Activated CD8-positive, alpha-beta memory T cell treated with anti-CD3 and anti-CD28 coated beads, Interleukin-2, amount 10 ng/mL, durations not matched to agents 7 days and 5 days (primary cell): ENCODE measurements around the gene TMEM229B. TPM values are rescaled to one million over a fixed set of nuclear protein-coding genes. Genes with fewer than 3 reads are reported as not detected.

ENCODE experiments used
- ATAC-seq: fragments of 150-1000 bp; cut with Tn5 transposase; one replicate; pipeline ENCODE4 v1.10.0; 2021; ENCODE audit warnings: moderate library complexity
- CTCF ChIA-PET: fragments of 350-600 bp; sonication (Branson Sonifier 250); formaldehyde crosslinking; loops from one replicate; lab custom pipeline; 2021; ENCODE audit warnings: antibody characterized with exemption; lab: Charles Lee
- DNase-seq: peaks from one replicate; pipeline ENCODE4 v3.0.0-alpha.2; 2020
- H3K27ac Mint-ChIP-seq: one replicate; pipeline ENCODE4 v1.8.0; 2021; ENCODE audit warnings: mild to moderate bottlenecking, mixed read lengths
- H3K27me3 Mint-ChIP-seq: one replicate; pipeline ENCODE4 v1.8.0; 2021; ENCODE audit warnings: mixed read lengths
- H3K36me3 Mint-ChIP-seq: one replicate; pipeline ENCODE4 v1.8.0; 2021; ENCODE audit warnings: mild to moderate bottlenecking, mixed read lengths
- H3K4me1 Mint-ChIP-seq: one replicate; pipeline ENCODE4 v1.8.0; 2021; ENCODE audit warnings: mixed read lengths
- H3K4me3 Mint-ChIP-seq: one replicate; pipeline ENCODE4 v1.8.0; 2021; ENCODE audit warnings: mild to moderate bottlenecking, moderate library complexity, mixed read lengths
- H3K9me3 Mint-ChIP-seq: one replicate; pipeline ENCODE4 v1.8.0; 2022; ENCODE audit warnings: low read depth, mixed read lengths
- total RNA-seq, 2 experiments: library from RNA; stranded (reverse); gene quantifications; one replicate each; pipeline ENCODE4 v1.2.3, GENCODE V29; 2021

TMEM229B gene
- total RNA-seq, 2 experiments from 2014 or later = 5.1 to 7.0 TPM

DNA sequence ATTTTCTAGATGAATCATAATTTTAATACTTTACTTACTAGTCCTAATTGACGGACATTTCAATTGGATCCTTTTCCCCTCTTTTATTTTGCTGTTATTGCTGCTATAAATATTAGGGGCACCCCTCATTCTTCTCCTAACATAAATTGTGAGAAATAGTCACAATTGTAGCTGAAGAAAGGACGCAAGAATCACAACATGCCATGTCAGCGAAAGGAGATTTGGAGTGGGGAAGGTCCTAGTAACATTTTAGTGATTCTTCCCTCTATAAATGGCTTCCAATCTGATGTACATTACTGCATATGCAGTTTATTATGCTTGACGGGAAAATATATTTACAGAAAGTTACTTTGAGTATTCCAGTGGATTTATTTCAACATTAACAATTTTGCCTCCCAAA, 36.9 kb upstream of the TMEM229B start:
- H3K4me1 Mint-ChIP-seq = no peaks in the 10 kb centered on the region
- no peaks in the 10 kb centered on the region for H3K9me3 Mint-ChIP-seq
- DNase-seq (no peak), ATAC-seq (no peak)
- H3K36me3 Mint-ChIP-seq = no peaks in the 10 kb centered on the region
- H3K27me3 Mint-ChIP-seq = peaks cover 71% of the 10 kb centered on the region
- H3K27ac Mint-ChIP-seq = no peak overlapping the region
- CTCF ChIA-PET = interaction anchor here (1.4 to 6.1 kb wide), 6 partner anchors 9 to 179 kb away, joined by 4 to 61 read pairs (median 16); no protein-coding TSS in a partner anchor
- H3K4me3 Mint-ChIP-seq = no peak overlapping the region

DNA sequence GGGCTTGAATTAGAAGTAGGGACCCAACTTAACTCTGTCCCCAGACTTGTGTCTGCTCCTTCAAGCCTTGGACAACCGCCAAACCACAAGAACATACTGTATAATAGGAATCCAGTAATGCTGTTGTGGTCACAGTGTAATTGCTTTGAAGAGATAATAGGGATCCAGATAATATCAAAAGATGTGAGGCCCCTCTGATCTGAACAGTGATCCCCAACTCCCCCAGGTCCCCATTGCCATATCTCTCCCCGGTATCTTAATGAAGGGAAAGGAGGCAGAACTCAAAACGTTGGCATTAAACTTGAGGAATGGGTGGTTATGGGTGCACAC, 36.1 kb upstream of the TMEM229B start:
- no peak for ATAC-seq
- H3K4me3 Mint-ChIP-seq = no peak overlapping the region
- no peak overlapping the region for H3K27ac Mint-ChIP-seq
- no peak for DNase-seq
- CTCF ChIA-PET = interaction anchor here (1.0 to 6.1 kb wide), 3 partner anchors 13 to 46 kb away, joined by 3 to 61 read pairs (median 4); no protein-coding TSS in a partner anchor
- H3K9me3 Mint-ChIP-seq = no peaks in the 10 kb centered on the region
- no peaks in the 10 kb centered on the region for H3K36me3 Mint-ChIP-seq
- H3K4me1 Mint-ChIP-seq = no peaks in the 10 kb centered on the region
- H3K27me3 Mint-ChIP-seq = peaks cover 72% of the 10 kb centered on the region

DNA sequence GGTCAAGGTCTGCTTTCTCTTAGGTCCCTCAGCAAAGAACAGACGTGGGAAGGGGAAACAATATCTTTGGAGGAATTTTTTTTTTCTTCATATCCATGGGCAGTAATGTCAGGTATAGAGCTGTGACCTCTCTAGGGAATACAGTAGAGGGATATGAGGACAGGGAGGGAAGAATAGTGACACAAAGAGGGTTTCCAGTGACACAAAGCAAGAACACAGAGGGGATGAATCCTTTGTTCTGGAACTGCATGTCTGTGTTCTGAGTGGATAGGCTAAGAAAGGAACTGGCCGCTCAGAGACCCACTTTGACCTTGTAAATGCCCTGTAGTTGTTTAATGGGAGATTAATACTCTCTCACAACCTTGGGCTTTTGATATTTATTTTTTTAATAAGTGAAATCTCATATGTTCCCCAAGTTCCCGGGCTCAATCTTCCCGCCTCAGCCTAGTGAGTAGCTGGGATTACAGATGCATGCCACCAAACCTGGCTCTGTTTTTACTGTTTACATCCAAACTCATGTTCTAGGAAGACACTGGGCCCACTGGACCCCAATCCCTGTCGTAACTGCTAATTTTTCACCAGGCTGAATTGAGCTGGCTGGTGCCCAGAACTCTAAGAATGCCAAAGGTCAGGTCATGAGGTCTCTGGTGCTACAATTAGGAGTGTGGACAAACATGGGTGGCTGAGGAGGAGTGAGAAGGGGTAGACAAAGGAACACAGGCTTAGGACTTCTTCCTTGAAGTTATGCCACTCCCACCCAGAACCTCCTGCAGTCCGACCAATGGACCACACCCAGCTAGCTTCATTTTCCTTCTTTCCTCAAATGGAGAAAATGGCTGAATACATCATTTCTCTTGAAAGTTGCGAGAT, 35.5 kb upstream of the TMEM229B start:
- Mint-ChIP-seq H3K9me3 (no peaks in the 10 kb centered on the region), H3K27ac (no peak overlapping the region), H3K4me1 (no peaks in the 10 kb centered on the region), H3K27me3 (peaks cover 71% of the 10 kb centered on the region), H3K4me3 (no peak overlapping the region), H3K36me3 (no peaks in the 10 kb centered on the region)
- CTCF ChIA-PET = interaction anchor here (1.0 to 6.1 kb wide), 3 partner anchors 12 to 47 kb away, joined by 3 to 61 read pairs (median 4); no protein-coding TSS in a partner anchor
- ATAC-seq (no peak), DNase-seq (no peak)

DNA sequence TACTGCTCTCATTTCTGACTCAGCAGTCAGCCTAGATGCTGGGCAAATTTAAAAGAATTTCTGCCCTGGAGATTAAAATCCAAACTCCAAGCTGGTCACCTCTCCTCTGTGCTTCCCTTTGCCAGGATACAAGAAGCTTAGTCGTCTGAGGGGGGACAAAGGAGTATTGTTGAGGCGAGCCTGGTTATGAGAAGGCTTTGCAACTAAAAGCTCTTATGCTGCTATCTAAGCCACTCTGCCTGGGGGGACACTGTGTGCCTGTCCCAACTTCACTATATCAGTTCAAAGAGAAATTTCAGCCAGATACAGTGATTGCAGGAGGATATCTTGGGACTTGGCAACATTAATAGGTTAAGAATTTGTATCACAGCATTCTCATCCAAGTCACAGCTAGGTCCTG, 33.7 kb upstream of the TMEM229B start:
- Mint-ChIP-seq H3K4me3 (no peak overlapping the region), H3K27ac (no peak overlapping the region), H3K36me3 (no peaks in the 10 kb centered on the region), H3K9me3 (no peaks in the 10 kb centered on the region), H3K27me3 (peaks cover 78% of the 10 kb centered on the region), H3K4me1 (no peaks in the 10 kb centered on the region)
- DNase-seq (no peak), ATAC-seq (no peak)
- CTCF ChIA-PET = no interaction called here

DNA sequence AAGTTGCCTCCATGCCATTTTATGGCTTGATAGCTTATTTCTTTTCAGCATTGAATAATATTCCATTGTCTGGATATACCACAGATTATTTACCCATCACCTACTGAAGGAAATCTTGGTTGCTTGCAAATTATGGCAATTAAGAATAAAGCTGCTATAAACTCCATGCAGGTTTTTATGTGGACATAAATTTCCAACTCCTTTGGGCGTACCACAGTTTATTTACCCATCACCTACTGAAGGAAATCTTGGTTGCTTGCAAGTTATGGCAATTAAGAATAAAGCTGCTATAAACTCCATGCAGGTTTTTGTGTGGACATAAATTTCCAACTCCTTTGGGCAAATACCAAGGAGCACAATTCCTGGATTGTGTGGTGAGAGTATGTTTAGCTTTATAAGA, 32.0 kb upstream of the TMEM229B start:
- Mint-ChIP-seq H3K27ac (no peak overlapping the region), H3K9me3 (no peaks in the 10 kb centered on the region), H3K4me1 (peaks cover 10% of the 10 kb centered on the region), H3K4me3 (no peak overlapping the region), H3K27me3 (peaks cover 83% of the 10 kb centered on the region), H3K36me3 (no peaks in the 10 kb centered on the region)
- CTCF ChIA-PET = interaction anchor here (1.5 kb wide), 1 partner anchor 93 kb away, joined by 7 read pairs; no protein-coding TSS in a partner anchor
- ATAC-seq (no peak), DNase-seq (no peak)

DNA sequence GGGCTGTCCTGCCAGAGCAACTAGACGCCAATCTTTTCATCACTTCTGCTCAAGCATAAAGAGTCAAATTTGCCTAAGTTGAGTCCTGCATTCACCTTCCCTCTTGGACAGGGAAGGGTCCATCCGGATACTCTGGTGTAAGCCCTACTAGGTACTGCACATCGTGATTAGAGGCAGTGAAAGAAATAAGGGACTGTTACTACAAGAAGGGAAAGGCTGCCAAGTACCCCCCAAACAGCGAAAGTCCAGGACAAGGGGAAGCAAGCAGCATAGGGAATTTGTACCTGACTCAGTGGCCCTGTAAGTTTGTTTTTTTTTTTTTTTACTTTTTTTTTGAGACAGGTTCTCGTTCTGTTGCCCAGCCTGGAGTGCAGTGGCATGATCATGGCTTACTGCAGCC, 30.9 kb upstream of the TMEM229B start:
- ATAC-seq (no peak), DNase-seq (no peak)
- peaks cover 12% of the 10 kb centered on the region for H3K4me1 Mint-ChIP-seq
- no peak overlapping the region for H3K27ac Mint-ChIP-seq
- H3K9me3 Mint-ChIP-seq = no peaks in the 10 kb centered on the region
- peaks cover 75% of the 10 kb centered on the region for H3K27me3 Mint-ChIP-seq
- CTCF ChIA-PET = interaction anchor here (0.8 to 1.5 kb wide), 2 partner anchors 38 to 92 kb away, joined by 3 to 7 read pairs; no protein-coding TSS in a partner anchor
- H3K36me3 Mint-ChIP-seq = no peaks in the 10 kb centered on the region
- H3K4me3 Mint-ChIP-seq = no peak overlapping the region

DNA sequence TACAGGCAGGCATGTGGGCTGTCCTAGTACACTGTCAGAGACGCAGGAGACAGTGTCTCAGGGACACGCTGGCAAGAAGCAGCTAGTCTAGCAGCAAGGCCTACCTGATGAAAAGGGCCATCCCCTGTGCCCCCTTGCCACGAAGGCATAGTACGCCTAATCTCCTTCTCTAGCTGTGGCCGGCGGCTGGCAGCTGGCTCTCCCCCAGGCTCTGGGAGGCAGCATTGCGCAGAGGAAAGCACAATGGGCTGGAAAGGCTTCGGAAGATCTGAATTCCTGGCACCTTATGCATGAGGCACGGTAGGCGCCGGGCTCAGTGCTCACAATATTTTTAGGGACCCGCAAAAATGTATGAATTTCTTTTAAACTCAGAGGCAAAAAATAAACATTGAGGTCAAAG, 28.6 kb upstream of the TMEM229B start:
- H3K4me3 Mint-ChIP-seq = no peak overlapping the region
- CTCF ChIA-PET = interaction anchor here (1.4 to 2.7 kb wide), 3 partner anchors 11 to 54 kb away, joined by 3 to 16 read pairs (median 4); no protein-coding TSS in a partner anchor
- no peak overlapping the region for H3K27ac Mint-ChIP-seq
- peaks cover 15% of the 10 kb centered on the region for H3K4me1 Mint-ChIP-seq
- H3K27me3 Mint-ChIP-seq = peaks cover 61% of the 10 kb centered on the region
- no peaks in the 10 kb centered on the region for H3K9me3 Mint-ChIP-seq
- DNase-seq = no peak
- H3K36me3 Mint-ChIP-seq = no peaks in the 10 kb centered on the region
- ATAC-seq = no peak

DNA sequence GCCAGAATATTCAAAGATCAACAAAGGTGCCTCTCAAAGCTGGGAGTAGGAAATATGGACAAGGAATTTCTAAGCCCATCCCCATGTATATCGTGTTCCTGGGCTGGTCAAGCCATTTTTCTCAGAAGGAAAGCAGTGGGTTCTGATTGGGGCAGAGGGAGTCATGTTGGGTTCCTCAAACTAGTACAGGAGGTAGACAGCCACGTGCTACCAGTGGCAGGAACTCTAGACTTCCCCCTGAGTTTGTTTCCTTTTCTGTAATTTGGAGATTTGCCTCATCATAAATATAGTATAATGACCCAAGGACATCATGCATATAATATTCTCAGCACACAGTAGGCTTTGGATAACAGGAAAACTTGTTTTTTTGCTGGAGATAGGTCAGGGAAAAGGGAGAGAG, 28.2 kb upstream of the TMEM229B start:
- DNase-seq = no peak
- H3K27me3 Mint-ChIP-seq = peaks cover 63% of the 10 kb centered on the region
- CTCF ChIA-PET = interaction anchor here (1.5 to 2.7 kb wide), 2 partner anchors 11 to 55 kb away, joined by 4 to 16 read pairs; no protein-coding TSS in a partner anchor
- no peaks in the 10 kb centered on the region for H3K9me3 Mint-ChIP-seq
- H3K4me1 Mint-ChIP-seq = peaks cover 15% of the 10 kb centered on the region
- ATAC-seq = no peak
- no peak overlapping the region for H3K4me3 Mint-ChIP-seq
- H3K27ac Mint-ChIP-seq = no peak overlapping the region
- H3K36me3 Mint-ChIP-seq = no peaks in the 10 kb centered on the region

DNA sequence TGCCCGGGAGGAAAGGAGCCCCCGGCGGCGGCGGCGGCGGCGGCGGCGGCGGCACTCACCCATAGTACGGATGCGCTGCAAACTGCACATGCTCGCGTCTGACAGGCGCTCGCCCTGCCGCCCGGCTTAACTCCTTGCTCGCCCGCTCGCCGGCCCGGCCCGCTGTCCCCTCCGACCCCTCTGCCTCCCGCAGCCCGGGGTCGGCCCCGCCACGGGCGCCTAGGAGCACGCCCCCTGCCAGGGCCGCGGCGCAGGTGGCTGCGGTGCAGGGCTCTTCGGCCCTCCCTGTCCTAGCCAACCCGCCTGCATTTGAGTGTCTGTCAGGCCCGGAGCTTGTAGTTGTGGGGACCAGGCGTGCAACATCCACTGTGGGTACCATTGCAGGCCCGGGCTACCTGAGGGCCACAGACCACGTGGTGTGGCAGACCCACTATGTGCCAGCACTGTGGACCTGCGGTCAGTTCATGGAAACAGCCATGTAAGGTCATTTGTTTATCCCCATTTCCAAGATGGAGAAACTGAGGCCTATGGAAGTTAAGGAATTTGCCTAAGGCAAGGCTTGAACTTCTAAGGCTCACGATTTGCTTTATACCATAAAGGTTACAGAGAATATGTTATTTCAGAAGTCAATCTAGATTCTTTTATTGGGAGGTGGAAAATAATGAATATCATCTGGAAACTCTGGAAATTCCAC, 27.0 kb upstream of the TMEM229B start:
- Mint-ChIP-seq H3K9me3 (no peaks in the 10 kb centered on the region), H3K4me3 (peak overlapping the region; percentile 76), H3K27ac (no peak overlapping the region), H3K4me1 (peaks cover 15% of the 10 kb centered on the region), H3K27me3 (peaks cover 62% of the 10 kb centered on the region), H3K36me3 (no peaks in the 10 kb centered on the region)
- peak; percentile 50 for DNase-seq
- CTCF ChIA-PET = interaction anchor here (1.3 to 4.8 kb wide), 3 partner anchors 12 to 88 kb away, joined by 3 to 21 read pairs (median 16); no protein-coding TSS in a partner anchor
- peak; percentile 74 for ATAC-seq

DNA sequence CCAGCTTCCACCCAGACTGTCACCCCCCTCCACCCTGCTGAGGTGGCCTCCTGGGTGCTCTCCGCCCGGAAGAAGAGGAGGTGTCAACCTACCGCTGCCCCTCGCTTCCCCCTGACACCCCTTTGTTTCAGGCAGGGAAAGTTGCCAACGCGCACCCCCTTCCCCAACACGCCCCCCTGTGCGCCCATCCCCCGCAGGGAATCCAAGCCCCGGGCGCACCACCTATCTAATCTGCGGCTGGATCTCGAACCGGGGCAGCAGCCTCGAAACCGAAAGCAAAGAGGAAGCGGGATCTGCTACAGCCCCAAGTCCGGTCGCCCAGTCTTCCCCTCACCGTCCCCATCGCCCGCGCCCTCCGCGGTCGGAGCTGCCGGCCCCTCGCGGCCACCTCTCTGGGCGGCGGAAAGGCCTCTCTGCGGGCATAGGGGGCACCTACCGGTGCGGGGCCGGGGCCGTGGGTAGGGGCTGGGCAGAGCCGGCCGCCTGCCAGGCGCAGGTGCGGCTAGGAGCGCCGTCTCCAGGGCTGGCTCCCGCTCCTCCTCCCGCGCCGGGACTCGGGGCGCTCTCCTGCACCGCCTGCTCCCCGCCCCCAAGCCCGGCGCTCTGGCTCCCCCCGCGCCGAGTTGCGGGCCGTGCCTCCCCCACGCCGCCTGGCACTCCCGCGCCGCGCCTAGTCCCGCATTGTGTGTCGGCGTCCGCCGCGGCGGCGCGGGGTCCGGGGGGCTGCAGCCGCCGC, 26.3 kb upstream of the TMEM229B start:
- Mint-ChIP-seq H3K9me3 (no peaks in the 10 kb centered on the region), H3K36me3 (no peaks in the 10 kb centered on the region), H3K4me3 (peak overlapping the region; percentile 76), H3K27me3 (peaks cover 56% of the 10 kb centered on the region), H3K27ac (peak overlapping the region; percentile 71), H3K4me1 (peaks cover 15% of the 10 kb centered on the region)
- ATAC-seq = peak; percentile 74
- CTCF ChIA-PET = interaction anchor here (0.9 to 4.8 kb wide), 7 partner anchors 12 to 128 kb away, joined by 3 to 21 read pairs (median 4); partner anchors contain the start of gene TMEM229B
- DNase-seq = peak; percentile 65

DNA sequence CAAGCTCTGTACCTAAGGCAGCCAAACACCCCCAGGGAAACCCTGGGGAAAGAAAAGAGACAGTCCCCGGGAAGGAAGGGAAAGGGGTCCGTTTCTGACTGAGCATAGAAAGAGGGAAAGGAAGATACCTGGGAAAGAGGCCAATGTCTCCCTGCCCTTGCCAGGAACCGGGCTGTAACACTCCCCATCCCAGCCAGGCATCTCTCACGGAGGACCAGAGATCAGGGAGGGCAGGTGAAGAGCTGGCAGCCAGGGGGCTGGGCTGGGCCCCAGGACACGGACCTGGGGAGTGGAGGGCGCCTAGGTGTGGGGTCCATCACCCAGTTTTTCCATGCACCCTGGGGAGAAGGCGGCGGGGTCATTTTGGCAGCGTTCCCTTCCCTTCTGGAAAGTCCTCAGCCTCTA, 25.7 kb upstream of the TMEM229B start:
- no peaks in the 10 kb centered on the region for H3K36me3 Mint-ChIP-seq
- H3K9me3 Mint-ChIP-seq = no peaks in the 10 kb centered on the region
- peaks cover 15% of the 10 kb centered on the region for H3K4me1 Mint-ChIP-seq
- DNase-seq = no peak
- CTCF ChIA-PET = interaction anchor here (0.9 to 4.8 kb wide), 7 partner anchors 13 to 129 kb away, joined by 3 to 21 read pairs (median 4); partner anchors contain the start of gene TMEM229B
- no peak for ATAC-seq
- H3K27ac Mint-ChIP-seq = peak overlapping the region; percentile 40
- H3K27me3 Mint-ChIP-seq = peaks cover 53% of the 10 kb centered on the region
- peak overlapping the region; percentile 30 for H3K4me3 Mint-ChIP-seq

DNA sequence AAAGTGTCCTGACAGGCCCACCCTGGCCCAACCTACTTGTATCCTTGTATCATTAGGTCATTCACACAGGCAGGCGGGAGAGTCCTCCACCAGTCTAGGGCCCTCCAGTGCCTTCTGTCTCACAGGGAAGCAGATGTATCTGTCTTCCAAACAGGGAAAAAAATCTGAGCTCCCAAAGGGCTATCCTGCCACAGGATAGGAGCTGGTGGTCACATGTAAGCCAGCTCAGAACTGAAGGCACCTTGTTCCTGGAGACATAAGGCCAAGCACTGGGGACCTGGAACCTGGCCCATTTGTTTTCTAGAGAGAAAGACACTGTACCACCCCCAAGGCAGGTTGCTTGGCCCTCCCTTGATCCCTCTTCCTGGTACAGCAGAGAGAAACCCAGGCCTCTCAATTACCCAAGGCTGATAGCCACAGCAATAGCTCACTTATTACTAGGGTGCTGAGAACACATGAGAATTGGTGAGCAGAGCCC, 25.1 kb upstream of the TMEM229B start:
- Mint-ChIP-seq H3K4me1 (peaks cover 15% of the 10 kb centered on the region), H3K9me3 (no peaks in the 10 kb centered on the region), H3K4me3 (peak overlapping the region; percentile 30), H3K27me3 (peaks cover 47% of the 10 kb centered on the region), H3K36me3 (no peaks in the 10 kb centered on the region), H3K27ac (no peak overlapping the region)
- CTCF ChIA-PET = interaction anchor here (0.9 to 4.8 kb wide), 8 partner anchors 13 to 129 kb away, joined by 3 to 21 read pairs (median 4); partner anchors contain the start of genes PIGH and TMEM229B
- DNase-seq = no peak
- no peak for ATAC-seq
